PFSK-1 (cell line): ENCODE results near the gene PLEKHG2.

Experiments
- FOXP2 ChIP-seq: optimal IDR thresholded peaks from 2 replicates; pipeline ENCODE3; 2011; ENCODE audit warnings: borderline replicate concordance, control low read depth, inconsistent platforms; ENCODE audit not compliant: insufficient read depth; ENCODE audit errors: extremely low read length, extremely low read depth
- POLR2AphosphoS5 ChIP-seq: IDR thresholded peaks from 2 replicates; pipeline ENCODE4 v1.6.1; 2012; ENCODE audit warnings: low read depth, mild to moderate bottlenecking, control low read depth, low read length, moderate library complexity
- SIN3A ChIP-seq: IDR thresholded peaks from 2 replicates; pipeline ENCODE4 v1.6.1; 2012; ENCODE audit warnings: mild to moderate bottlenecking, low read length, moderate library complexity, borderline replicate concordance; ENCODE audit not compliant: insufficient read depth
- TAF1 ChIP-seq: IDR thresholded peaks from 2 replicates; pipeline ENCODE4 v1.6.1; 2012; ENCODE audit warnings: low read length, control low read depth, borderline replicate concordance; ENCODE audit not compliant: insufficient read depth
- TF ChIP-seq, protein P1 (sequence below), 2 experiments: IDR thresholded peaks; 2 replicates each; pipeline versions ENCODE4 v1.6.1 to v1.8.0; 2011 to 2012; ENCODE audit warnings: low read depth in 2 of 2, low read length in 2 of 2, control low read depth in 1 of 2, inconsistent platforms in 1 of 2, mild to moderate bottlenecking in 1 of 2, moderate library complexity in 1 of 2; ENCODE audit not compliant: insufficient read depth in 1 of 2

DNA sequence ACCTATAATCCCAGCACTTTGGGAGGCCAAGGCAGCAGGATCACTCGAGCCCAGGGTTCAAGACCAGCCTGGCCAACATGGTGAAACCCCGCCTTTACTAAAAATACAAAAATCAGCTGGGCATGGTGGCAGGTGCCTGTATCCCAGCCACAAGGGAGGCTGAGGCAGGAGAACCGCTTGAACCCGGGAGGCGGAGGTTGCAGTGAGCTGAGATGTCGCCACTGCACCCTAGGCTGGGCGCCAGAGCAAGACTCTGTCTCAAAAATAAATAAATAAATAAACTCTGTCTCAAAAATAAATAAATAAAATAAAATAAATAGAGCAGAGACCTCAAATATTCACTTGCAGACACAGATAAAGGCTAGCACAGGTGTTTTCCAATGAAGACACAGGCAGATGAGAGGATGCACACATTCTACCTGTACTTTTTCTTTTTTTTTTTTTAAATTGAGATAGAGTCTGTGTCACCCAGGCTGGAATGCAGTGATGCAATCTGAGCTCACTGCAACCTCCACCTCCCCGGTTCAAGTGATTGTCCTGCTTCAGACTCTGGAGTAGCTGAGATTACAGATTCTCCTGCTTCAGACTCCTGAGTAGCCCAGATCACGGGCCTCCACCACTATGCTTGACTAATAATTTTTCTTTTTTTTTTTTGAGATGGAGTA lies 25.9 kb downstream of the PLEKHG2 start:
- TF ChIP-seq POLR2AphosphoS5 (no peak), TAF1 (no peak), SIN3A (no peak), FOXP2 (no peak)
- TF ChIP-seq, protein P1, sequence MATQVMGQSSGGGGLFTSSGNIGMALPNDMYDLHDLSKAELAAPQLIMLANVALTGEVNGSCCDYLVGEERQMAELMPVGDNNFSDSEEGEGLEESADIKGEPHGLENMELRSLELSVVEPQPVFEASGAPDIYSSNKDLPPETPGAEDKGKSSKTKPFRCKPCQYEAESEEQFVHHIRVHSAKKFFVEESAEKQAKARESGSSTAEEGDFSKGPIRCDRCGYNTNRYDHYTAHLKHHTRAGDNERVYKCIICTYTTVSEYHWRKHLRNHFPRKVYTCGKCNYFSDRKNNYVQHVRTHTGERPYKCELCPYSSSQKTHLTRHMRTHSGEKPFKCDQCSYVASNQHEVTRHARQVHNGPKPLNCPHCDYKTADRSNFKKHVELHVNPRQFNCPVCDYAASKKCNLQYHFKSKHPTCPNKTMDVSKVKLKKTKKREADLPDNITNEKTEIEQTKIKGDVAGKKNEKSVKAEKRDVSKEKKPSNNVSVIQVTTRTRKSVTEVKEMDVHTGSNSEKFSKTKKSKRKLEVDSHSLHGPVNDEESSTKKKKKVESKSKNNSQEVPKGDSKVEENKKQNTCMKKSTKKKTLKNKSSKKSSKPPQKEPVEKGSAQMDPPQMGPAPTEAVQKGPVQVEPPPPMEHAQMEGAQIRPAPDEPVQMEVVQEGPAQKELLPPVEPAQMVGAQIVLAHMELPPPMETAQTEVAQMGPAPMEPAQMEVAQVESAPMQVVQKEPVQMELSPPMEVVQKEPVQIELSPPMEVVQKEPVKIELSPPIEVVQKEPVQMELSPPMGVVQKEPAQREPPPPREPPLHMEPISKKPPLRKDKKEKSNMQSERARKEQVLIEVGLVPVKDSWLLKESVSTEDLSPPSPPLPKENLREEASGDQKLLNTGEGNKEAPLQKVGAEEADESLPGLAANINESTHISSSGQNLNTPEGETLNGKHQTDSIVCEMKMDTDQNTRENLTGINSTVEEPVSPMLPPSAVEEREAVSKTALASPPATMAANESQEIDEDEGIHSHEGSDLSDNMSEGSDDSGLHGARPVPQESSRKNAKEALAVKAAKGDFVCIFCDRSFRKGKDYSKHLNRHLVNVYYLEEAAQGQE (IDR thresholded peaks at IDR 0.05; ENCODE audit: insufficient read depth in 1 of 2, low read depth in 2 of 2, low read length in 2 of 2) = no peak
